Germinal center (tissue), 1 donor: ENCODE results near the gene GPN2.
"Not testable (repeated sequence)": the region's sequence is repeated elsewhere in the genome, so short reads cannot be mapped to it uniquely, and the experiment has no call there.

Experiments
- DNase-seq: peaks from one replicate; pipeline ENCODE4 v3.0.0; 2012; ENCODE audit warnings: mixed read lengths, low spot score

GPN2 gene

DNA sequence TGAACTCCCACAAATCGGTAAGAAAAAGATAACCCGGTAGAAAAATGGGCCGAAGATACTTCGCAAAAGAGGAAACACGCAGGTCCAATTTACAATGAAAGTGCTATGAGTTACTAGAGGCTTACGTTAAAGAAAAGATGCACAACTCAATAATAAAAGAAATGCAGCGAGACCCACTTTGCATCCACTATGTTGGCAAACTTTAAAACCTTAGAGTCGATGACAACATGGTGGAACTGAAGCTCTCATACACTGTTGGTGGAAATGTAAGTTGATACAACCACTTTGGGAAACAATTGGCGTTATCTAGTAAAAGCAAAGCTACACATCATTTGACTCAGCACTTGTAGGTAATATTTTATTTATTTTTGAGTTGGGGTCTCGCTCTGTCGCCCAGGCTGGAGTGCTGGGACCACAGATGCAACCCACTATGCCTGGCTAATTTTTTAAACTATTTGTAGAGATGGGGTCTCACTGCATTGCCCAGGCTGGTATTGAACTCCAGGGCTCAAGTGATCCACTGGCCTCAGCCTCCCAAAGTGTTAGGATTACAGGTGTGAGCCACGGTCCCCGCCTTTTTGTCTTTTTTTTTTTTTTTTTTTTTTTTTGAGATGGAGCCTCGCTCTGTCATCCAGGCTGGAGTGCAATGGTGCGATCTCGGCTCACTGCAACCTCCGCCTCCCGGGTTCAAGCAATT, 10.9 kb upstream of the GPN2 start:
- DNase-seq: no peak

- peak; percentile 88 for DNase-seq
Measured at GRCh38 chr1:26900001-26900814, 10.1 kb upstream of the GPN2 start, which contains the start of gene GPATCH3. TSS of gene GPATCH3 (minus strand) at chr1:26900467. CDS start at chr1:26900442, 25 bp downstream.

- no peak for DNase-seq
Measured at GRCh38 chr1:26897351-26897750, 7.3 kb upstream of the GPN2 start.

GRCh38 chr1:26894263-26894662, 4.2 kb upstream of the GPN2 start:
- DNase-seq: no peak

- no peak for DNase-seq
Measured at GRCh38 chr1:26890467-26890796, 349 bp upstream of the GPN2 start.

- no peak for DNase-seq
Measured at GRCh38 chr1:26888231-26888630, 1.9 kb downstream of the GPN2 start.

GRCh38 chr1:26887125-26887524, 3.0 kb downstream of the GPN2 start:
- no peak for DNase-seq

DNA sequence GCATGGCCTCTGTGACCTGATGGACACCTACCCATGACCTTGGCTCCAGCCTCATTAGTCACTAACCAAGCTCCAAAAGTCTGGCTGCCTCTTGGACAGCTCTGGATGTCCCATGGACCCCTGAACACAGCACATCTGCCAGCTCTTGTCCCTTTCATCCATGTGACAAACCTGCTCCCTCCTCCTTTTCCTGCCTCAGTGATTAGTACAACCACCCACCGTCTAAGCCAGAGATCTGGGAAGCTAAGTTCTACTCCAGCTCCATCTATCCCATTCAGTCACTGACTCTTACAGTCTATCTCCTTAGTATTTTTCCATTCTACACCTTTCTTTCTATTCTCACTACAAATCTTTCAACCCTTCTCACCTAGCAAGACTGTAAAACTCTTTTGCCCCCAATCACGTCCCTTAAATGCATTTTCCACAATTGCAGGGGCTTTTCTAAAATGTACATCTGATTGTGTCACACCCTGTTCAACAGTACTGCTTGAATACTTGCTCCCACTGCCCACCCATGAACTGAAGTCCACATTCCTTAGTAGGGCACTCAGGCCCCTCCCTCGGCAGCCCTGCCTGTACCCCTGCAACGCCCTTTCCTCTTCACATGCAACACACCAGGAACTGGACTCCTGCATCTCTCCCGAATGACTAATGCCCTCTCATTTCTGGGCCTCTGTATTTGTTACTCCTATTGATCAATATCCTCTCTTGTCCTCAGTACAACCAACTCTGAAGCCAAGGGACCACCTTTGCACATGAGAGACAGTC, 7.2 kb downstream of the GPN2 start:
- DNase-seq: no peak

GRCh38 chr1:26881611-26882010, 8.5 kb downstream of the GPN2 start:
- DNase-seq: not testable (repeated sequence)

GRCh38 chr1:26879793-26880192, 10.3 kb downstream of the GPN2 start:
- no peak for DNase-seq

- no peak for DNase-seq
Measured at GRCh38 chr1:26877326-26877725, 12.8 kb downstream of the GPN2 start.

GRCh38 chr1:26874896-26875295, 15.2 kb downstream of the GPN2 start:
- no peak for DNase-seq

DNA sequence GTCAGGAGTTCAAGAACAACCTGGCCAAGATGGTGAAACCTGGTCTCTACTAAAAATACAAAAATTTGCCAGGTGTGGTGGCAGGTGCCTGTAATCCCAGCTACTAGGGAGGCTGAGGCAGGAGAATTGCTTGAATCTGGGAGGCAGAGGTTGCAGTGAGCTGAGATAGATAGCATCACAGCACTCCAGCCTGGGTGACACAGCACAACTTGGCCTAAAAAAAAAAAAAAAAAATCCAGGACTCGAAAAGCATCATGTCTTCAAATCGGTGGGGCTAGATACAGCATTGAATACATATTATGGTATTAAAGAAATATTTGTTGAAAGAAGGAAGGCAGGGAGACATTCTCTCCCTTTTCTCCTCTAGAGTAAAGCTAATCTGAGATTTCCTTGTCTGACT, 17.0 kb downstream of the GPN2 start:
- DNase-seq: not testable (repeated sequence)

DNA sequence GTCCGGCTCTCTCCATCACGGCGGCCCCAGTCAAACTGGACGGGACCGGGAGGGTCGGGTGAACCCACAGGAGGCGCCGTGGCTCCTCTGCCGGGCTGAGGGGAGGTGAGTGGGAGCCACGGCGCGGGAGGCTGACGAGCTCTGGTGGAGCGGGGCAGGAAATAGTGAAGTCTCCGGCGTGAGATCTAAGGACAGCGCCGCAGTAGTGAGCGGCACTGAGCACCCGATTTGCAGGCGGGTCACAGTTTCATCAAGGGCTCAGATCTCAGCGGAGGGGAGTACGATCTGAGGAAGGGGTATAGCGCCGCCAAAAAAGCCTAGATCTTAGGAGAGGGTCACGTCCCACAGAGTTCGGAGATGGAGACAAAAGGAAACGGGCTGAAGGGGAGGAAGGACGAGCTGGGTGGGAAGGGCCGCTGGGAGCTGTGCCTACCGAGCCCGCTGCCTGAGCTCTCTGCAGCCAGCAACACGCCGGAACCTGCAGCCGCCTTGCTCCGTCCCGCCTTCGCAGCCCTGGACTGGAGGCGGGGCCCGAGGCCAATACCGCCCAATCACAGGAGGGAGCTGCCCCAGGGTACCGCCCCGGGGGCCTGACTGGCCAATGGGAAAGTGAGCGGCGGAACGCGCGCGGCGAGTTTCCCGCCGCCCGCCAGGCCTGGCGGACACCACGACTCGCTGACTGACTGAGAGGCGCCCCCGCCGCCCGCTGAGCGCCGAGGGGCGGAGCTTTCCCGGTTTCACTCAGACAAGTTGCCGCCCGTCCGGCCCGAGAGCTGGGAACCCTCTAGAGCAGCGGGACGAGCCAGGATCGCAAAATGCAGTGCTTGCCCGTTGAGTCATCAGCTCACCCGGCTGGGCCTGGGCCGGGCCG, 25.2 kb downstream of the GPN2 start:
- DNase-seq: peak; percentile 96

DNA sequence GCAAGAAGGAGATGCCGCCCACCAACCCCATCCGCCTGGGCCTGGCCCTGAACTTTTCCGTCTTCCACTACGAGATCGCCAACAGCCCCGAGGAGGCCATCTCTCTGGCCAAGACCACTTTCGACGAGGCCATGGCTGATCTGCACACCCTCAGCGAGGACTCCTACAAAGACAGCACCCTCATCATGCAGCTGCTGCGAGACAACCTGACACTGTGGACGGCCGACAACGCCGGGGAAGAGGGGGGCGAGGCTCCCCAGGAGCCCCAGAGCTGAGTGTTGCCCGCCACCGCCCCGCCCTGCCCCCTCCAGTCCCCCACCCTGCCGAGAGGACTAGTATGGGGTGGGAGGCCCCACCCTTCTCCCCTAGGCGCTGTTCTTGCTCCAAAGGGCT, 26.4 kb downstream of the GPN2 start:
- DNase-seq: no peak

DNA sequence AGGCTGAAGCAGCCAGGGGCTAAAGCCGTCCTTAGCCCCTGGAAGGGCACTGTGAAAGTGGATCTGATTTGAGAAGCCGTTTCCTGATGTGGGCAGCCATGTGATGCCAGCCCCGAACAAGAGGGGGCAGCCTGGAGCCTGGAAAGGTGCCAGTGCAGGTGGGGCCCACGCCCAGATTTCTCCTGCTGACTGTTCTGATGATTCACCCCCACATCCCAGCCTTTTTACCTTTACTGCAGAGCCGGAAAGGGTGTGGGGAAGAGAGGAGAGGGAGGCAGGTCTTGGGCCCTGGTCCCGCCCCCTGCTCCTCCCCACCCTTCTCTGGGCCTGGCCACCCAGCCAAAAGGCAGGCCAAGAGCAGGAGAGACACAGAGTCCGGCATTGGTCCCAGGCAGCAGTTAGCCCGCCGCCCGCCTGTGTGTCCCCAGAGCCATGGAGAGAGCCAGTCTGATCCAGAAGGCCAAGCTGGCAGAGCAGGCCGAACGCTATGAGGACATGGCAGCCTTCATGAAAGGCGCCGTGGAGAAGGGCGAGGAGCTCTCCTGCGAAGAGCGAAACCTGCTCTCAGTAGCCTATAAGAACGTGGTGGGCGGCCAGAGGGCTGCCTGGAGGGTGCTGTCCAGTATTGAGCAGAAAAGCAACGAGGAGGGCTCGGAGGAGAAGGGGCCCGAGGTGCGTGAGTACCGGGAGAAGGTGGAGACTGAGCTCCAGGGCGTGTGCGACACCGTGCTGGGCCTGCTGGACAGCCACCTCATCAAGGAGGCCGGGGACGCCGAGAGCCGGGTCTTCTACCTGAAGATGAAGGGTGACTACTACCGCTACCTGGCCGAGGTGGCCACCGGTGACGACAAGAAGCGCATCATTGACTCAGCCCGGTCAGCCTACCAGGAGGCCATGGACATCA, 27.1 kb downstream of the GPN2 start, which contains the start of gene SFN:
Gene SFN (plus strand): TSS at position 369 of the 904 bp plus-strand sequence. CDS start 64 bp downstream, at position 433.
- DNase-seq: peak; percentile 54

DNA sequence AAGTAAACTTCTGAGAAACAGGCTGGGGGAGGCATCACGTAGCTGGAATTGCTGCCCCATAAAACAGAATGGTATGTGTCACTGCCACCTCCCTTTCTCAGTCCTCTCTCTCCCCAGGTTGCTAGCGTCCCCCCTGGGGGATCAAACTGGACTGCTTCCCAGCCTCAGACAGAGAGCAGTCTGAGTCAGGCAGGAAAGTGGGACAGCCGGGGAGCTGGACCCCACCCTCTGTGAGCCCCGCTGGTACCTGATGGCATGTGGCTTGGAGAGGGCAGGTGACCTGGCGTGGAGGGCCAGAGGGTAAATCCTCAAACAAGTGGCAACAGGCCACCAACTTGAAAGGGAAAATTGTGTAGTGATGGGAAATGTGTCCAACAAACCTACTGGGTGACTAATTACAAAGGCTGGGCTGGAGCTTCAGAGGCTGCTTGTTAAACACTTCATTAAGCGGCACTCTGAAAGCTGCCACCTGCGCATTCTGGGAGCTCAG, 28.1 kb downstream of the GPN2 start:
- no peak for DNase-seq

GRCh38 chr1:26861286-26861701, 28.8 kb downstream of the GPN2 start:
- no peak for DNase-seq

GRCh38 chr1:26858891-26859640, 31.0 kb downstream of the GPN2 start:
- no peak for DNase-seq

- no peak for DNase-seq
Measured at GRCh38 chr1:26858160-26858559, 31.9 kb downstream of the GPN2 start.
